ENCODE measurements around the gene RNF14.

RNF14 gene

GRCh38 chr5:141948812-141949211, 20.1 kb upstream of the RNF14 start:
- no peak overlapping the region for H4K8ac ChIP-seq (ENCODE audit: low read depth, low read length)

GRCh38 chr5:141949511-141949910, 19.4 kb upstream of the RNF14 start:
- Histone ChIP-seq H3K4me2 (ENCODE audit: insufficient read depth, low read length, poor library complexity, severe bottlenecking) (no peak overlapping the region), H3K27me3 (ENCODE audit: control insufficient read depth in 3 of 3, insufficient read depth in 3 of 3, low read depth in 1 of 3, low read length in 3 of 3) (no peaks in the 10 kb centered on the region), H3K79me1 (ENCODE audit: low read depth, low read length) (no peaks in the 10 kb centered on the region), H3K18ac (ENCODE audit: low read length) (no peak overlapping the region), H3K9me3 (replicated peaks in 1 of 2; ENCODE audit: control insufficient read depth in 2 of 2, insufficient read depth in 1 of 2, low read depth in 1 of 2, low read length in 2 of 2) (no peaks in the 10 kb centered on the region), H3K9ac (ENCODE audit: low read depth, low read length, poor library complexity) (no peak overlapping the region), H3K4me1 (ENCODE audit: control insufficient read depth in 2 of 2, insufficient read depth in 1 of 2, low read depth in 1 of 2, low read length in 2 of 2) (peaks cover 7% of the 10 kb centered on the region in 2 donors), H2AFZ (ENCODE audit: low read length) (no peak overlapping the region), H3K4me3 (ENCODE audit: low read length in 2 of 2) (no peak overlapping the region), H3K4ac (ENCODE audit: low read length) (no peak overlapping the region), H2BK12ac (ENCODE audit: low read length) (no peak overlapping the region), H4K8ac (ENCODE audit: low read depth, low read length) (no peak overlapping the region), H2BK15ac (ENCODE audit: low read length) (no peak overlapping the region), H2BK5ac (ENCODE audit: low read length) (no peak overlapping the region), H2BK120ac (ENCODE audit: low read depth, low read length) (no peak overlapping the region), H3K36me3 (replicated peaks in 1 of 2; ENCODE audit: control insufficient read depth in 2 of 2, insufficient read depth in 2 of 2, low read length in 2 of 2) (no peaks in the 10 kb centered on the region), H2AK5ac (ENCODE audit: low read depth, low read length) (no peak overlapping the region), H3K14ac (ENCODE audit: low read length) (no peak overlapping the region), H3K23ac (ENCODE audit: low read depth, low read length, poor library complexity) (no peak overlapping the region), H3K27ac (replicated peaks; ENCODE audit: low read length) (no peak overlapping the region), H4K91ac (ENCODE audit: low read depth, low read length, poor library complexity) (no peak overlapping the region)
- WGBS, 2 donors (ENCODE audit: extremely low coverage in 2 of 2, insufficient read length in 2 of 2, insufficient replicate concordance in 1 of 2): no CpG with 5 or more reads among the region's 2 CpGs
- DNase-seq (ENCODE audit: low spot score): no peak

More at GRCh38 chr5:141948812-141949211, 20.1 kb upstream of the RNF14 start:
- no peak for DNase-seq (ENCODE audit: low spot score)
- Histone ChIP-seq H3K9me3 (replicated peaks in 1 of 2; ENCODE audit: control insufficient read depth in 2 of 2, insufficient read depth in 1 of 2, low read depth in 1 of 2, low read length in 2 of 2) (no peaks in the 10 kb centered on the region), H2AK5ac (ENCODE audit: low read depth, low read length) (no peak overlapping the region), H3K79me1 (ENCODE audit: low read depth, low read length) (no peaks in the 10 kb centered on the region), H2BK15ac (ENCODE audit: low read length) (no peak overlapping the region), H4K91ac (ENCODE audit: low read depth, low read length, poor library complexity) (no peak overlapping the region), H3K36me3 (replicated peaks in 1 of 2; ENCODE audit: control insufficient read depth in 2 of 2, insufficient read depth in 2 of 2, low read length in 2 of 2) (no peaks in the 10 kb centered on the region), H3K27me3 (ENCODE audit: control insufficient read depth in 3 of 3, insufficient read depth in 3 of 3, low read depth in 1 of 3, low read length in 3 of 3) (no peaks in the 10 kb centered on the region), H2BK5ac (ENCODE audit: low read length) (no peak overlapping the region), H3K4me2 (ENCODE audit: insufficient read depth, low read length, poor library complexity, severe bottlenecking) (no peak overlapping the region), H2BK12ac (ENCODE audit: low read length) (no peak overlapping the region), H3K9ac (ENCODE audit: low read depth, low read length, poor library complexity) (no peak overlapping the region), H3K4ac (ENCODE audit: low read length) (no peak overlapping the region), H3K4me3 (ENCODE audit: low read length in 2 of 2) (no peak overlapping the region), H3K18ac (ENCODE audit: low read length) (no peak overlapping the region), H3K14ac (ENCODE audit: low read length) (no peak overlapping the region), H2AFZ (ENCODE audit: low read length) (no peak overlapping the region), H3K27ac (replicated peaks; ENCODE audit: low read length) (no peak overlapping the region), H3K4me1 (ENCODE audit: control insufficient read depth in 2 of 2, insufficient read depth in 1 of 2, low read depth in 1 of 2, low read length in 2 of 2) (peaks cover 7% of the 10 kb centered on the region in 2 donors), H2BK120ac (ENCODE audit: low read depth, low read length) (no peak overlapping the region), H3K23ac (ENCODE audit: low read depth, low read length, poor library complexity) (no peak overlapping the region)
- no CpG with 5 or more reads among the region's 2 CpGs for WGBS, 2 donors (ENCODE audit: extremely low coverage in 2 of 2, insufficient read length in 2 of 2, insufficient replicate concordance in 1 of 2)

- Histone ChIP-seq H2BK15ac (ENCODE audit: low read length) (no peak overlapping the region), H2AK5ac (ENCODE audit: low read depth, low read length) (no peak overlapping the region), H3K23ac (ENCODE audit: low read depth, low read length, poor library complexity) (no peak overlapping the region), H3K4me2 (ENCODE audit: insufficient read depth, low read length, poor library complexity, severe bottlenecking) (no peak overlapping the region), H3K27ac (replicated peaks; ENCODE audit: low read length) (no peak overlapping the region), H3K18ac (ENCODE audit: low read length) (no peak overlapping the region), H2AFZ (ENCODE audit: low read length) (no peak overlapping the region), H2BK5ac (ENCODE audit: low read length) (no peak overlapping the region), H3K4ac (ENCODE audit: low read length) (no peak overlapping the region), H3K27me3 (ENCODE audit: control insufficient read depth in 3 of 3, insufficient read depth in 3 of 3, low read depth in 1 of 3, low read length in 3 of 3) (no peaks in the 10 kb centered on the region), H2BK120ac (ENCODE audit: low read depth, low read length) (no peak overlapping the region), H3K79me1 (ENCODE audit: low read depth, low read length) (no peaks in the 10 kb centered on the region), H3K4me3 (ENCODE audit: low read length in 2 of 2) (no peak overlapping the region), H3K36me3 (replicated peaks in 1 of 2; ENCODE audit: control insufficient read depth in 2 of 2, insufficient read depth in 2 of 2, low read length in 2 of 2) (no peaks in the 10 kb centered on the region), H4K91ac (ENCODE audit: low read depth, low read length, poor library complexity) (no peak overlapping the region), H4K8ac (ENCODE audit: low read depth, low read length) (no peak overlapping the region), H3K14ac (ENCODE audit: low read length) (no peak overlapping the region), H3K9ac (ENCODE audit: low read depth, low read length, poor library complexity) (no peak overlapping the region), H2BK12ac (ENCODE audit: low read length) (no peak overlapping the region), H3K9me3 (replicated peaks in 1 of 2; ENCODE audit: control insufficient read depth in 2 of 2, insufficient read depth in 1 of 2, low read depth in 1 of 2, low read length in 2 of 2) (no peaks in the 10 kb centered on the region), H3K4me1 (ENCODE audit: control insufficient read depth in 2 of 2, insufficient read depth in 1 of 2, low read depth in 1 of 2, low read length in 2 of 2) (peaks cover 5 to 6% of the 10 kb centered on the region in 2 donors)
- WGBS, 2 donors (ENCODE audit: extremely low coverage in 2 of 2, insufficient read length in 2 of 2, insufficient replicate concordance in 1 of 2): no CpG with 5 or more reads among the region's 3 CpGs
- DNase-seq (ENCODE audit: low spot score): no peak
Measured at GRCh38 chr5:141950207-141951005, 18.5 kb upstream of the RNF14 start.

GRCh38 chr5:141951332-141951781, 17.5 kb upstream of the RNF14 start:
- H4K91ac ChIP-seq (ENCODE audit: low read depth, low read length, poor library complexity): no peak overlapping the region
- H4K8ac ChIP-seq (ENCODE audit: low read depth, low read length): no peak overlapping the region
- DNase-seq (ENCODE audit: low spot score): no peak
- H3K4me2 ChIP-seq (ENCODE audit: insufficient read depth, low read length, poor library complexity, severe bottlenecking): no peak overlapping the region
- H3K4me3 ChIP-seq (ENCODE audit: low read length in 2 of 2): no peak overlapping the region
- no CpG with 5 or more reads among the region's 9 CpGs for WGBS, 2 donors (ENCODE audit: extremely low coverage in 2 of 2, insufficient read length in 2 of 2, insufficient replicate concordance in 1 of 2)
- H2AFZ ChIP-seq (ENCODE audit: low read length): no peak overlapping the region
- H3K4ac ChIP-seq (ENCODE audit: low read length): no peak overlapping the region
- H2BK5ac ChIP-seq (ENCODE audit: low read length): no peak overlapping the region
- H3K9me3 ChIP-seq (replicated peaks in 1 of 2; ENCODE audit: control insufficient read depth in 2 of 2, insufficient read depth in 1 of 2, low read depth in 1 of 2, low read length in 2 of 2): no peaks in the 10 kb centered on the region
- no peak overlapping the region for H2BK15ac ChIP-seq (ENCODE audit: low read length)
- no peak overlapping the region for H2BK12ac ChIP-seq (ENCODE audit: low read length)
- H3K36me3 ChIP-seq (replicated peaks in 1 of 2; ENCODE audit: control insufficient read depth in 2 of 2, insufficient read depth in 2 of 2, low read length in 2 of 2): no peaks in the 10 kb centered on the region
- no peak overlapping the region for H3K9ac ChIP-seq (ENCODE audit: low read depth, low read length, poor library complexity)
- no peak overlapping the region for H2BK120ac ChIP-seq (ENCODE audit: low read depth, low read length)
- H3K18ac ChIP-seq (ENCODE audit: low read length): no peak overlapping the region
- no peak overlapping the region for H2AK5ac ChIP-seq (ENCODE audit: low read depth, low read length)
- no peaks in the 10 kb centered on the region for H3K79me1 ChIP-seq (ENCODE audit: low read depth, low read length)
- no peak overlapping the region for H3K23ac ChIP-seq (ENCODE audit: low read depth, low read length, poor library complexity)
- H3K27ac ChIP-seq (replicated peaks; ENCODE audit: low read length): no peak overlapping the region
- no peaks in the 10 kb centered on the region for H3K27me3 ChIP-seq (ENCODE audit: control insufficient read depth in 3 of 3, insufficient read depth in 3 of 3, low read depth in 1 of 3, low read length in 3 of 3)
- H3K4me1 ChIP-seq (ENCODE audit: control insufficient read depth in 2 of 2, insufficient read depth in 1 of 2, low read depth in 1 of 2, low read length in 2 of 2): peaks cover 0 to 2% of the 10 kb centered on the region in 2 donors
- no peak overlapping the region for H3K14ac ChIP-seq (ENCODE audit: low read length)

Data from neuronal stem cell (in vitro differentiated cells).